ENCODE measurements around the gene NECTIN1.

Gene NECTIN1

GRCh38 chr11:119730789-119731386 lies 1.9 kb upstream of the NECTIN1 start:
- no peak for FAIRE-seq

- FAIRE-seq: no peak
Observed at GRCh38 chr11:119729951-119730613, 1.1 kb upstream of the NECTIN1 start.

GRCh38 chr11:119729581-119729927 lies 554 bp upstream of the NECTIN1 start:
- FAIRE-seq: no peak

- FAIRE-seq: no peak
Observed at GRCh38 chr11:119728211-119728626, 781 bp downstream of the NECTIN1 start.

DNA sequence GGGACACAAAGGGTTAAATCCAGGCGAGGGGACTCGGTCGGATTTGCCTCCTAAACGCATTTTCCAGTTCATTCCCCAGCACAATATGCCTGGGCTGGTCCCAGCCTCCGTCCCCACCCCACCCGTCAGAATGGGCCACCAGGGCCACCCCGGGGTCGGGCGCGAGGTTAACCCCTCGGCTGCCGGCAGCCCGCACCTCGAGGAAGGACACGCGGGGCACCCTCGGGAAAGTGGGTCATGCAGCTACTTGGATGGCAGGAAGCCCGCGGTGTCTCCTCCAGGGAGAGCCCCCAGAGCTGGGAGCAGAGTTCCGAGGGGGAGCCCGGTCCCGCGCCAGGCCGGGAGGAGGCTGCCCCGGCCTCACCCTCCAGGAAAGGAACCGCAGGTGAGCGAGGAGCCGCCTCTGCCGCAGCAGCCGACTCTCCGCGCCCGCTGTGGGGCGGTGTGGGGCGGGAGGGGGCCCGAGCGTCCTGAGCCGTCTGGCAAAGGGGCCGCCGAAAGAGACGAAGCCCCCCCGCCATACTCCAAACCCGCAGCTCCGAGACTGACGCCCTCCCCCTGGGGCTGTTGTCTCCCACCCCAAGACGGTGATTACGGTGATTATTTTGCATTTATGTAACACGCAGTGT lies 1.4 kb downstream of the NECTIN1 start:
- FAIRE-seq: no peak

DNA sequence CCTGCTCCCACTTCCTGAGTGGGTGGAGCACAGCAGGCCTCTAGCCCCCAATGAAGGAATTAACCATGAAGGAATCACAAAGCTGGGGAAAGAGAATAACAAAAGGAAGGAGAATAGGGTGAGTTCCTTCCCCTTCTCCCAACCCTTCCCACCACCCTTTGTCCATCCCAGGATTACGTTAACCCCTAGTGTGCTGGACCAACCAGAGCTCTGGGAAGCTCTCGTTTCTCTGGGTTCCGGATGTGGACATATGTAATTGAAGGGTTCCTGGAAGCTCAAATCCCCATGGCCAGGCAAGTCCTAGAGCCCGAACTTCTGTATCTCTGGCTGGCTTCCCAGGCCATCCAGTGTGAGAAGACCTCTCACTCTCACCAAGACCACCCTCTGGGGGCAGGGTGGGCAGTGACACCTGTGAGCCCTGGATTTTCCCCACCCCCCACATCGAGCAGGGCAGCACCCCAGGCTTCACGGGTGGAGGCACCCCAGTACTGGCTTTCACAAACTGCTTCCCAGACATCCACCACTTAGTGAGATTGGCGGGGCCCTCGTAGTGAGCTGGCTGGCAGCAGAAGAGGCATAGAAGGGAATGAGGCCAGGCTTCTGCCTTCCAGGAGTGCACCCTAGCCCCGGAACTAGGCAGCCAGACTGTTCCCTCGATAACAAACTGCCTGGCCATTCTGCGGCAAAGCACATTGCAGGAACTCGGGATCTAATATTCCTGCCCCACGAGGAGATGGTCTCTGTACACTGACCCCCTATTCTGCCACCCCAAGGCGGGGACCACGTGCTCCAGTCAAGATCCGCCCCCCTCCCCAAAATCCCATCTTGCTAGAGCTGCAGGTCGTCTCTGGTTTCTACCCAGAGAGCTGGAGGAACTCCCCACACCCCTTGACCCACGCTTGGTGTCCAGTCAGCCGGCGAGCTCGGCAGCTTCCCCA lies 2.1 kb downstream of the NECTIN1 start:
- FAIRE-seq: no peak

DNA sequence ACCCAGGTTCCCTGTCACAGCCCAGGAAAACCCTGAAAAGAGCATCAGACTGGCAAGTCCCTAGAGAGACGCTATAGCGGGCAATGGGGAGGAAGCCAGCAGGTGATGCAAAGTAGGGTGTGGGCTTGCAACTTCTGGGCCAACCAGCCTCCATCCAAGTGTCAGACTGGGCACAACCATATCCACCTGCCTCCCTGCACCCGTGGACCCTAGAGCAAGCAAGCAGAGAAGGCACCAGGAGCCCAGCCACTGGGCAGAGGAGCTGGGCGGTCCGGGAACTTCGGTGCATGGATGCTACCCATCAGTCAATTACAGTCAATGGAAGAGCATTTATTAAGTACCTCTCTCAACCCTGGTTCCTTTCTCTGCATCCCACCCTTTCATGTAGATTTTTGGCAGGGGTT lies 2.8 kb downstream of the NECTIN1 start:
- FAIRE-seq: no peak

DNA sequence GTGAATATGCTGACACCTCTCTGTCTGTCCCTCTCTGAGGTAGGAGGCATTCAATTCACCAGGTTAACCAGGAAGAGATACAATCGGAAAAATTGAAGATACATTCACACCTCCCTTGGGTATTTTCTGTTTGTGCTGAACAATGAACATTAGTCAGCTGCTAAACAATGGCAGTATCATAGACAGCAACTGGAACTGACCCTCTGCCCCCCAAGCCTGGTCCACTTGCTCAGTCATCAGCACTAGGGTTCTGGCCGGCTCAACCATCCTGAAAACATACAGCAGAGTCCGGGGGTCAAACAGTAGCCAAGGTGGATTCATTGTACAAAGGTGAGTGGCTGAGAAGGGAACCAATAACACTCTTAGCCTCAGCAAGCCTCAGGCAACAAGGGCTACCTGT lies 4.0 kb downstream of the NECTIN1 start:
- FAIRE-seq: no peak

DNA sequence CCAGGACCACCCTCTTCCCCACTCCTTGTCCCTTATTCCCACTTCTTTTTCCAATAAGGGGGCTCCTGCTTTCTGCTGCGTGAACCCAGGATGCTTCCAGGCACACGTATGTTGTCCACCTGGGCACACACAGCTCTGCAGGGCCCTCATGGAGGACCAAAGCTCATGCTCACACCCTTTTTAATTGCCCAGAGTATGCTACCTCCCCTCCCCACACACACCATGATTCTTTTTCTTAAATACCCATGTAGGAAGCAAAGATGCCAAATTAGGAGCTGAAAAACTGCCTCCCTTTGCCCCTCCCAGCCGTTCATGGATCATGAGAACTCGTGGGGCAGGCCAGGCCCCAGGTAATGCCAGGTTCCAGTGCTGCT lies 5.1 kb downstream of the NECTIN1 start:
- no peak for FAIRE-seq

DNA sequence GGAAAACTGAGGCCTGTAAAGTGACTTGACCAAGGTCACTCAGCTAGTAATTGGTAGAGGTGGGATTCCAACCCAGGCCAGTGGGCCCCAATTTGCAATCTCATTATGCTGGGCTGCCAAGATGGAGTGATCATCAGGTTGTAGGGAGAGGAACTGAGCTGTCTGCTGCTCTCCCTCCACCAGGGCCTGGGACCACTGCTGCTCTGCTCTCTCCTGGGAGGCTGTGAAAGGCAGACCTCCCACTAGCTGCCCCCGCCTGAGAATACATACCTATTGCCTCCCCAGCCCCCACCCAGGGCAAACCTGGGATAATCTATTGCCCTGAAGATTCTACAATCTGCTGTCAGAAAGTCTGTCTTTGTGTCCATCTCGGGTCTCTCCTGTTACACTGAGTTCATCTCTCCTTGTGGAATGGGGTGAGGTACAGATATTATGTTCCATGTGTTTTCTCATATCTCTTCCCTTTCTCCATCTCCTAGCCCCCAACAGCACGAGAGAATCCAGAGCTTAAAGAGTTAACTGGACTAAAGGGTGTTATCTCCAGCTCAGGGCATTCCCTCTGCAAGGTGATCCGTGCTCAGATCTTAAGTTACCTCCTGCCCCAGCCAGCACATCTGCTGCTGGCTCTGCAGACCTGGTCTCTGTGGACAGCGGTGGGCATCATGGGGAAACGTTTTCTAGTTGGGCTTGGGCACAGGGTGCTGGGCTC lies 5.6 kb downstream of the NECTIN1 start:
- no peak for FAIRE-seq

- FAIRE-seq: no peak
Observed at GRCh38 chr11:119722281-119722794, 6.7 kb downstream of the NECTIN1 start.

GRCh38 chr11:119721129-119722120 lies 7.6 kb downstream of the NECTIN1 start:
- no peak for FAIRE-seq

DNA sequence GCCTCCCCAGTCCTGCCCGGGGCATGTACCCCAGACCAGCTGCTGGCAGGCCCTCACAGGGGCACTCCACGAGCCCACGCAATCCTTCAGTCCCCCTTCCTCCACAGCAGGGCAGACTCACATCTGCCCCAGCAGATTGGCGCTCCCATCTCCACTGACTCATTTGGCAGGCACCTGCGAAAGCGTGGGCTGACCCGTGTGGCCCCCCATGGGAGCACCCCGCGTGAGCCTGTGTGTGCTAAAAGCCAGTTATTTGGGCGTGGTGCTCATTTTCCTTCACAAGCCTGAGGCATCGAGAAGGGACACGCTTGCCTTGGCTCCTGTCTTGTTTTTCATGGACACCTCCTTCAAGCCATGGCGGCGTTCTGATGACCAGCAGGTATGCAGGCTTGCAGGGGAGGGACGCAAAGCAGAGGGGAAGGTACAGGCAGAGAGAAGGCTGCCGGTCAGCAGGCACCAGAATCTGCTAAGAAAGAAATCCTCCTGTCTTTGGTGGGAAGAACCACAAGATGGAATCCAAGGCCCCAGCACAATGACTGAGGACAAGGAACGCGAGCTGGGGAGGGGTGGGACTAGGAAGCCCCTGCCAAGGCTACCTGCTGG lies 8.6 kb downstream of the NECTIN1 start:
- no peak for FAIRE-seq

- FAIRE-seq: no peak
Observed at GRCh38 chr11:119717839-119718534, 11.0 kb downstream of the NECTIN1 start.

DNA sequence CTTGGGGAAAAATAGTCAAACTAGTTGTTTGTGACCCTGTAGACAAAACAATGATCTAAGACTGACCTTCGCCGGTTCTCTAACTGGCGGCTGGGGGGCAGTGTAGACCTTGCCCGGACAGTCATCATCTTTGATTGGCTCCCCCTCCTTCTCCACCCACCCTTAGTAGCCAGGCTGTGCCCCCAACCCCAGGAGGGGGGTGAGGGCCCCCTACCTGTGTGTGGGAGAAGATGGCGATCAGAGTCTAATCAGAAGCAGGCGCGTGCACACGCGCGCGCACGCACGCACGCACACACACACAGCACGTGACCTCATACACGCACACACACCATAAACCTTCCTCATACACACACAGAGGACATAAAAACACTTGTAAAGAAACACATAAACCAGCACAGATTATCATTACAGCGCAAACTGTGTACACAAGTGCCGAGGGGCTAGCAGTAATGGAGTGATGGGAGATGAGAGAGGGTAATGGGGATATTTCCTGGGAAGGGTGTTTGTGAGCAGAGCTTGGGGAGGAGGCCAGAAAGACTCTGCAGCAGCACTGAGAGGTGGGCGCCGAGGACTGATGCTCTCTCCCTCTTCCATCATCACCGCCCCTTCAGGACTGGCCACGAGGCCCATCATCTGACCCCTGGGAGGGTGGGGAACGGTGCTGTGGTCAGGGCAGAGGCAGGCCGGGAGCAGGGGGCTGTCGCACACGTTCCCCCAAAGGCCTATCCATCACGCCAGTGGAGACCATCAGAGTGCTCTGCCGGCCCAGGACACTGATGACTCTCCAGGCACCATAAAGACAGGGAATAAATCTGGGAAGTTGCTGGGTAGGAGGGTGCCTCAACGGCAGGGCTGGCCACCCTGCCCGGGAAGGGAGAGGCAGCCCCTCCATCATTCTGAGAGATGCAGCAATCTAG lies 12.2 kb downstream of the NECTIN1 start:
- no peak for FAIRE-seq

GRCh38 chr11:119714590-119714989 lies 14.4 kb downstream of the NECTIN1 start:
- FAIRE-seq: no peak

DNA sequence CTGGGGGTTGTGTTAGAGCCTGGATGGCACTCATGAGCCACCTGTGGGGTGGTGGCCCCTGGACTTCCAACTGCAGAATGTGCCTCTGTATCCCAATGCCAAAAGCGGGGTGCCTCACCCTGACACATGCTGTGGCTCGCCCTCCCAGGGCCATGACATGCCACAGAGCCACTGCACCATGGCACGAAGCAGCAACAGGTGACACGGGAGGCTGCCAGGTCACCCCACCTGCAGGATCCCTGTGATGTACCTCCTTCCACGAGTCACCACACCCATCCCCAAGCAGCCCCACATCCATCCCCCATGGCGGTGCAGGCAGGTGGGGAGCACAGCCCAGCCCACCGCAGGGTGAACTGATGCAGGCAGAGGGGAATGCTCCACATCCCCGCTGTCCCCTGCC lies 14.8 kb downstream of the NECTIN1 start:
- no peak for FAIRE-seq

GRCh38 chr11:119713359-119714040 lies 15.5 kb downstream of the NECTIN1 start:
- no peak for FAIRE-seq
